ENCODE data around the gene ART3.

The ART3 gene

GRCh38 chr4:76095568-76095967, 21.1 kb downstream of the ART3 start:
- H3K27me3 ChIP-seq: no peaks in the 10 kb centered on the region
- DNase-seq: no peak
- H3K4me1 ChIP-seq: no peaks in the 10 kb centered on the region; the same call in 1 of the 2 replicates
- TF ChIP-seq CTCF (IDR thresholded peaks at IDR 0.05; ENCODE audit: low read depth, low read length): no peak
- H3K36me3 ChIP-seq: no peaks in the 10 kb centered on the region
- H3K9me3 ChIP-seq: no peaks in the 10 kb centered on the region
- no peak overlapping the region for H3K4me3 ChIP-seq (ENCODE audit: low read depth, low read length)

- TF ChIP-seq CTCF (IDR thresholded peaks at IDR 0.05; ENCODE audit: low read depth, low read length): no peak
- H3K36me3 ChIP-seq: no peaks in the 10 kb centered on the region
- no peak for DNase-seq
- H3K27me3 ChIP-seq: no peaks in the 10 kb centered on the region
- H3K9me3 ChIP-seq: no peaks in the 10 kb centered on the region
- no peaks in the 10 kb centered on the region for H3K4me1 ChIP-seq
- H3K4me3 ChIP-seq (ENCODE audit: low read depth, low read length): no peak overlapping the region
Observed at GRCh38 chr4:76096076-76096475, 21.6 kb downstream of the ART3 start.

GRCh38 chr4:76105652-76106051, 31.1 kb downstream of the ART3 start:
- no peak for DNase-seq
- no peaks in the 10 kb centered on the region for H3K36me3 ChIP-seq
- H3K4me1 ChIP-seq: no peaks in the 10 kb centered on the region
- TF ChIP-seq CTCF (IDR thresholded peaks at IDR 0.05; ENCODE audit: low read depth, low read length): no peak
- H3K4me3 ChIP-seq (ENCODE audit: low read depth, low read length): no peak overlapping the region
- no peaks in the 10 kb centered on the region for H3K9me3 ChIP-seq
- no peaks in the 10 kb centered on the region for H3K27me3 ChIP-seq

- Histone ChIP-seq H3K27me3 (no peaks in the 10 kb centered on the region), H3K4me1 (no peaks in the 10 kb centered on the region), H3K9me3 (no peaks in the 10 kb centered on the region), H3K4me3 (ENCODE audit: low read depth, low read length) (no peak overlapping the region), H3K36me3 (no peaks in the 10 kb centered on the region)
- no peak for DNase-seq
- no peak for TF ChIP-seq CTCF (IDR thresholded peaks at IDR 0.05; ENCODE audit: low read depth, low read length)
Observed at GRCh38 chr4:76106442-76106841, 31.9 kb downstream of the ART3 start.

- Histone ChIP-seq H3K4me3 (ENCODE audit: low read depth, low read length) (no peak overlapping the region), H3K27me3 (no peaks in the 10 kb centered on the region), H3K9me3 (no peaks in the 10 kb centered on the region), H3K36me3 (peaks cover 6% of the 10 kb centered on the region), H3K4me1 (no peaks in the 10 kb centered on the region)
- peak; percentile 43 for TF ChIP-seq CTCF (IDR thresholded peaks at IDR 0.05; ENCODE audit: low read depth, low read length)
- peak; percentile 10 for DNase-seq
Observed at GRCh38 chr4:76108467-76109181, 34.1 kb downstream of the ART3 start.

- H3K4me1 ChIP-seq: no peaks in the 10 kb centered on the region
- TF ChIP-seq CTCF (IDR thresholded peaks at IDR 0.05; ENCODE audit: low read depth, low read length): no peak
- H3K36me3 ChIP-seq: peaks cover 56% of the 10 kb centered on the region
- no peak for DNase-seq
- no peaks in the 10 kb centered on the region for H3K27me3 ChIP-seq
- no peaks in the 10 kb centered on the region for H3K9me3 ChIP-seq
- H3K4me3 ChIP-seq (ENCODE audit: low read depth, low read length): no peak overlapping the region
Observed at GRCh38 chr4:76116821-76117220, 42.3 kb downstream of the ART3 start.

Measured in BE2C (cell line).